ENCODE measurements around the gene TPT1.

The TPT1 gene

GRCh38 chr13:45369116-45369515 is 28.1 kb upstream of the TPT1 start:
- Histone ChIP-seq H3K9ac (no peak overlapping the region), H3K36me3 (ENCODE audit: insufficient read depth) (no peaks in the 10 kb centered on the region), H3K27me3 (ENCODE audit: insufficient read depth, low read depth) (no peaks in the 10 kb centered on the region), H4K20me1 (ENCODE audit: insufficient read depth) (no peaks in the 10 kb centered on the region), H3K4me3 (IDR thresholded peaks at IDR 0.05; ENCODE audit: insufficient read depth, low read depth, low read length) (no peak overlapping the region), H3K4me2 (no peak overlapping the region), H3K27ac (no peak overlapping the region), H2AFZ (ENCODE audit: low read depth) (no peak overlapping the region), H3K79me2 (ENCODE audit: insufficient read depth, low read depth) (no peaks in the 10 kb centered on the region), H3K4me1 (ENCODE audit: low read depth, poor library complexity, severe bottlenecking) (peaks cover 12% of the 10 kb centered on the region)
- TF ChIP-seq CTCF (conservative IDR thresholded peaks at IDR 0.05; ENCODE audit: low read depth, low read length), result no peak

GRCh38 chr13:45368571-45368970 is 27.6 kb upstream of the TPT1 start:
- no peaks in the 10 kb centered on the region for H4K20me1 ChIP-seq (ENCODE audit: insufficient read depth)
- H3K4me2 ChIP-seq, result no peak overlapping the region
- H3K4me1 ChIP-seq (ENCODE audit: low read depth, poor library complexity, severe bottlenecking), result peaks cover 12% of the 10 kb centered on the region
- no peak overlapping the region for H2AFZ ChIP-seq (ENCODE audit: low read depth)
- TF ChIP-seq CTCF (conservative IDR thresholded peaks at IDR 0.05; ENCODE audit: low read depth, low read length), result no peak
- H3K27me3 ChIP-seq (ENCODE audit: insufficient read depth, low read depth), result no peaks in the 10 kb centered on the region
- H3K4me3 ChIP-seq (IDR thresholded peaks at IDR 0.05; ENCODE audit: insufficient read depth, low read depth, low read length), result no peak overlapping the region
- no peaks in the 10 kb centered on the region for H3K36me3 ChIP-seq (ENCODE audit: insufficient read depth)
- H3K27ac ChIP-seq, result no peak overlapping the region
- H3K79me2 ChIP-seq (ENCODE audit: insufficient read depth, low read depth), result no peaks in the 10 kb centered on the region
- no peak overlapping the region for H3K9ac ChIP-seq

- Histone ChIP-seq H4K20me1 (ENCODE audit: insufficient read depth) (no peaks in the 10 kb centered on the region), H3K4me1 (ENCODE audit: low read depth, poor library complexity, severe bottlenecking) (peaks cover 12% of the 10 kb centered on the region), H3K27me3 (ENCODE audit: insufficient read depth, low read depth) (no peaks in the 10 kb centered on the region), H3K79me2 (ENCODE audit: insufficient read depth, low read depth) (no peaks in the 10 kb centered on the region), H2AFZ (ENCODE audit: low read depth) (no peak overlapping the region), H3K27ac (no peak overlapping the region), H3K36me3 (ENCODE audit: insufficient read depth) (no peaks in the 10 kb centered on the region), H3K9ac (no peak overlapping the region), H3K4me2 (no peak overlapping the region), H3K4me3 (IDR thresholded peaks at IDR 0.05; ENCODE audit: insufficient read depth, low read depth, low read length) (no peak overlapping the region)
- TF ChIP-seq CTCF (conservative IDR thresholded peaks at IDR 0.05; ENCODE audit: low read depth, low read length), result no peak
These were observed 27.0 kb upstream of the TPT1 start for GRCh38 chr13:45368005-45368404.

GRCh38 chr13:45367358-45367757 is 26.4 kb upstream of the TPT1 start:
- H3K27ac ChIP-seq, result no peak overlapping the region
- no peak overlapping the region for H3K4me3 ChIP-seq (IDR thresholded peaks at IDR 0.05; ENCODE audit: insufficient read depth, low read depth, low read length)
- H3K9ac ChIP-seq, result no peak overlapping the region
- H2AFZ ChIP-seq (ENCODE audit: low read depth), result no peak overlapping the region
- H4K20me1 ChIP-seq (ENCODE audit: insufficient read depth), result no peaks in the 10 kb centered on the region
- no peak for TF ChIP-seq CTCF (conservative IDR thresholded peaks at IDR 0.05; ENCODE audit: low read depth, low read length)
- H3K79me2 ChIP-seq (ENCODE audit: insufficient read depth, low read depth), result no peaks in the 10 kb centered on the region
- H3K4me2 ChIP-seq, result no peak overlapping the region
- H3K27me3 ChIP-seq (ENCODE audit: insufficient read depth, low read depth), result no peaks in the 10 kb centered on the region
- H3K36me3 ChIP-seq (ENCODE audit: insufficient read depth), result no peaks in the 10 kb centered on the region
- H3K4me1 ChIP-seq (ENCODE audit: low read depth, poor library complexity, severe bottlenecking), result peaks cover 12% of the 10 kb centered on the region

- Histone ChIP-seq H3K27me3 (ENCODE audit: insufficient read depth, low read depth) (no peaks in the 10 kb centered on the region), H2AFZ (ENCODE audit: low read depth) (no peak overlapping the region), H3K79me2 (ENCODE audit: insufficient read depth, low read depth) (no peaks in the 10 kb centered on the region), H3K4me3 (IDR thresholded peaks at IDR 0.05; ENCODE audit: insufficient read depth, low read depth, low read length) (no peak overlapping the region), H3K4me2 (no peak overlapping the region), H3K27ac (no peak overlapping the region), H3K4me1 (ENCODE audit: low read depth, poor library complexity, severe bottlenecking) (peaks cover 12% of the 10 kb centered on the region), H3K9ac (no peak overlapping the region), H4K20me1 (ENCODE audit: insufficient read depth) (no peaks in the 10 kb centered on the region), H3K36me3 (ENCODE audit: insufficient read depth) (no peaks in the 10 kb centered on the region)
- TF ChIP-seq CTCF (conservative IDR thresholded peaks at IDR 0.05; ENCODE audit: low read depth, low read length), result no peak
These were observed 24.5 kb upstream of the TPT1 start for GRCh38 chr13:45365558-45365885.
